Colonic mucosa (tissue), 4 donors: Measurements from ENCODE around the gene RPS6KB2. TPM values are rescaled to one million over a fixed set of nuclear protein-coding genes. Genes with fewer than 3 reads are reported as not detected.

Experiments used
- DNase-seq: peaks from one replicate; pipeline ENCODE4 v3.0.0-alpha.2; 2020
- H3K27ac ChIP-seq: fragments of 200-600 bp; one replicate; pipeline ENCODE4 v1.8.0; 2021
- H3K27me3 ChIP-seq: fragments of 200-600 bp; one replicate; pipeline ENCODE4 v1.8.0; 2021
- H3K36me3 ChIP-seq: fragments of 200-600 bp; one replicate; pipeline ENCODE4 v1.8.0; 2021
- H3K4me1 ChIP-seq: fragments of 200-600 bp; one replicate; pipeline ENCODE4 v1.8.0; 2021; ENCODE audit warnings: mild to moderate bottlenecking
- H3K4me3 ChIP-seq: fragments of 200-600 bp; one replicate; pipeline ENCODE4 v1.8.0; 2021
- H3K9ac ChIP-seq, 2 donors: one replicate each; pipeline ENCODE4 v1.7.0; 2013; ENCODE audit warnings: control low read depth in 2 of 2, low read depth in 2 of 2, low read length in 2 of 2
- H3K9me3 ChIP-seq: fragments of 200-600 bp; one replicate; pipeline ENCODE4 v1.8.0; 2021
- CTCF ChIP-seq: fragments of 200-600 bp; IDR thresholded peaks from one replicate; pipeline ENCODE4 v1.8.0; 2022; ENCODE audit warnings: antibody characterized with exemption, mild to moderate bottlenecking
- intact Hi-C: fragments of 100-400 bp; cut with DNase I; formaldehyde crosslinking; loops from one replicate; pipeline ENCODE4 v1.14.1; 2022
- total RNA-seq, 2 donors: library from RNA; stranded (reverse); fragmentation: NEBNext Ultra II Directional in 1 of 2; extraction: Animal tissue kit (Norgen Biotek cat#: 25700) in 1 of 2; gene quantifications; one replicate each; pipeline ENCODE4 v1.2.1, GENCODE V29; 2021
- donor health status: healthy.
- donor health status: DM: no; HTN: no; CAD: no.
- donor health status: DM: no; HTN: no; CAD: no.

Gene RPS6KB2
- total RNA-seq, 2 donors from 2014 or later = 38.3 to 70.4 TPM

- Histone ChIP-seq H3K27me3 (no peaks in the 10 kb centered on the region), H3K9ac (peak overlapping the region; percentile 81 to 91), H3K27ac (peak overlapping the region; percentile 81), H3K4me1 (peaks cover 5% of the 10 kb centered on the region), H3K36me3 (no peaks in the 10 kb centered on the region), H3K4me3 (peak overlapping the region; percentile 81), H3K9me3 (no peaks in the 10 kb centered on the region)
- no peak for TF ChIP-seq CTCF
- intact Hi-C loops = loop anchor here (5.0 kb wide), 1 partner anchor 116 kb away; the partner anchor contains the start of genes CDK2AP2 and PITPNM1
- DNase-seq = no peak
Observed at GRCh38 chr11:67390947-67391303, 37.4 kb upstream of the RPS6KB2 start.

GRCh38 chr11:67391304-67392182, 36.8 kb upstream of the RPS6KB2 start, which contains the start of gene RAD9A:
RAD9A (plus strand) TSS chr11:67391986; CDS start chr11:67392045, 59 bp downstream.
- H3K36me3 ChIP-seq = no peaks in the 10 kb centered on the region
- no peaks in the 10 kb centered on the region for H3K9me3 ChIP-seq
- H3K4me3 ChIP-seq = peak within 1 kb of the TSS; percentile 81
- peaks cover 5% of the 10 kb centered on the region for H3K4me1 ChIP-seq
- intact Hi-C loops = loop anchor here (5.0 kb wide), 1 partner anchor 116 kb away; the partner anchor contains the start of genes CDK2AP2 and PITPNM1
- no peak for TF ChIP-seq CTCF
- no peaks in the 10 kb centered on the region for H3K27me3 ChIP-seq
- peak within 1 kb of the TSS; percentile 81 for H3K27ac ChIP-seq
- peak; percentile 97 for DNase-seq
- peak within 1 kb of the TSS; percentile 91 for H3K9ac ChIP-seq

GRCh38 chr11:67392183-67392715, 36.0 kb upstream of the RPS6KB2 start:
- Histone ChIP-seq H3K9ac (peak overlapping the region; percentile 91), H3K4me3 (peak overlapping the region; percentile 81), H3K9me3 (no peaks in the 10 kb centered on the region), H3K27me3 (no peaks in the 10 kb centered on the region), H3K36me3 (no peaks in the 10 kb centered on the region), H3K27ac (peak overlapping the region; percentile 81), H3K4me1 (peaks cover 5% of the 10 kb centered on the region)
- intact Hi-C loops = loop anchor here (5.0 kb wide), 1 partner anchor 115 kb away; the partner anchor contains the start of genes CDK2AP2 and PITPNM1
- no peak for DNase-seq
- TF ChIP-seq CTCF = no peak

- peaks cover 12% of the 10 kb centered on the region for H3K36me3 ChIP-seq
- no peak overlapping the region for H3K27ac ChIP-seq
- H3K4me1 ChIP-seq = peaks cover 5% of the 10 kb centered on the region
- no peak for DNase-seq
- no peak for TF ChIP-seq CTCF
- H3K4me3 ChIP-seq = no peak overlapping the region
- peak overlapping the region in 1 of 2 donors; percentile 12 for H3K9ac ChIP-seq
- no peaks in the 10 kb centered on the region for H3K27me3 ChIP-seq
- intact Hi-C loops = loop anchor here (5.0 kb wide), 1 partner anchor 114 kb away; the partner anchor contains the start of genes CDK2AP2 and PITPNM1
- no peaks in the 10 kb centered on the region for H3K9me3 ChIP-seq
Observed at GRCh38 chr11:67393437-67393836, 34.9 kb upstream of the RPS6KB2 start.

GRCh38 chr11:67393990-67394389, 34.3 kb upstream of the RPS6KB2 start:
- H3K9ac ChIP-seq = no peak overlapping the region
- DNase-seq = no peak

More at GRCh38 chr11:67393990-67394389, 34.3 kb upstream of the RPS6KB2 start:
- intact Hi-C loops = loop anchor here (5.0 kb wide), 1 partner anchor 113 kb away; the partner anchor contains the start of genes CDK2AP2 and PITPNM1
- Histone ChIP-seq H3K9me3 (no peaks in the 10 kb centered on the region), H3K27me3 (no peaks in the 10 kb centered on the region), H3K4me3 (no peak overlapping the region), H3K36me3 (peaks cover 17% of the 10 kb centered on the region), H3K4me1 (peaks cover 5% of the 10 kb centered on the region), H3K27ac (no peak overlapping the region)
- no peak for TF ChIP-seq CTCF
